ENCODE measurements around the gene CERK. TPM values are rescaled to one million over a fixed set of nuclear protein-coding genes. Genes with fewer than 3 reads are reported as not detected.
A peak's percentile ranks its signal among the peaks of the same experiment; 100 is the strongest.

The CERK gene
- total and polyA plus RNA-seq, 2 of the 13 experiments (the other 11 are each of a cell fraction or from before 2014, with no cell fraction given) = 40.3 to 41.9 TPM

- no peak for TF ChIP-seq KIAA2018 (CRISPR knock-in tag; IDR thresholded peaks at IDR 0.05; ENCODE audit: borderline replicate concordance)
- TF ChIP-seq ZNF558 (CRISPR knock-in tag; IDR thresholded peaks at IDR 0.05; ENCODE audit: borderline replicate concordance) = no peak
- TF ChIP-seq NFE2 (CRISPR knock-in tag; IDR thresholded peaks at IDR 0.05) = no peak
- TF ChIP-seq ZIK1 (CRISPR knock-in tag; IDR thresholded peaks at IDR 0.05; ENCODE audit: borderline replicate concordance, low read depth) = no peak
- no peak for TF ChIP-seq MEIS1 (CRISPR knock-in tag; IDR thresholded peaks at IDR 0.05; ENCODE audit: borderline replicate concordance)
- TF ChIP-seq SMARCE1 (IDR thresholded peaks at IDR 0.05; ENCODE audit: borderline replicate concordance) = no peak
- no peak for TF ChIP-seq ZNF18 (CRISPR knock-in tag; IDR thresholded peaks at IDR 0.05; ENCODE audit: insufficient replicate concordance)
- TF ChIP-seq POLR2G (IDR thresholded peaks at IDR 0.05; ENCODE audit: low read depth, low read length) = no peak
- TF ChIP-seq ZNF264 (CRISPR knock-in tag; IDR thresholded peaks at IDR 0.05) = peak; percentile 83
- TF ChIP-seq ZNF512 (CRISPR knock-in tag; IDR thresholded peaks at IDR 0.05) = no peak
- 0 out of 2 replicates have a peak, but pooled peaks have one; percentile 57 for TF ChIP-seq ZNF543 (CRISPR knock-in tag; IDR thresholded peaks at IDR 0.05)
- TF ChIP-seq MED13 (CRISPR knock-in tag; IDR thresholded peaks at IDR 0.05) = no peak
- no peak for TF ChIP-seq ZBTB2 (CRISPR knock-in tag; IDR thresholded peaks at IDR 0.05; ENCODE audit: low read depth)
- TF ChIP-seq ONECUT2 (CRISPR knock-in tag; IDR thresholded peaks at IDR 0.05) = no peak
- TF ChIP-seq ARNTL (CRISPR knock-in tag; IDR thresholded peaks at IDR 0.05) = no peak
- no peak for TF ChIP-seq FIP1L1 (IDR thresholded peaks at IDR 0.05; ENCODE audit: borderline replicate concordance, insufficient read depth, low read depth, low read length)
- peak; percentile 63 for TF ChIP-seq TEAD3 (CRISPR knock-in tag; optimal IDR thresholded peaks at IDR 0.05; ENCODE audit: borderline replicate concordance)
These were observed 20.8 kb upstream of the CERK start (continued) for GRCh38 chr22:46758867-46759290.

Data from HepG2 (cell line).